ENCODE measurements around the gene CREBBP. TPM values are rescaled to one million over a fixed set of nuclear protein-coding genes. Genes with fewer than 3 reads are reported as not detected.

The CREBBP gene
- total RNA-seq, 1 donor from 2014 or later = 31.8 TPM

DNA sequence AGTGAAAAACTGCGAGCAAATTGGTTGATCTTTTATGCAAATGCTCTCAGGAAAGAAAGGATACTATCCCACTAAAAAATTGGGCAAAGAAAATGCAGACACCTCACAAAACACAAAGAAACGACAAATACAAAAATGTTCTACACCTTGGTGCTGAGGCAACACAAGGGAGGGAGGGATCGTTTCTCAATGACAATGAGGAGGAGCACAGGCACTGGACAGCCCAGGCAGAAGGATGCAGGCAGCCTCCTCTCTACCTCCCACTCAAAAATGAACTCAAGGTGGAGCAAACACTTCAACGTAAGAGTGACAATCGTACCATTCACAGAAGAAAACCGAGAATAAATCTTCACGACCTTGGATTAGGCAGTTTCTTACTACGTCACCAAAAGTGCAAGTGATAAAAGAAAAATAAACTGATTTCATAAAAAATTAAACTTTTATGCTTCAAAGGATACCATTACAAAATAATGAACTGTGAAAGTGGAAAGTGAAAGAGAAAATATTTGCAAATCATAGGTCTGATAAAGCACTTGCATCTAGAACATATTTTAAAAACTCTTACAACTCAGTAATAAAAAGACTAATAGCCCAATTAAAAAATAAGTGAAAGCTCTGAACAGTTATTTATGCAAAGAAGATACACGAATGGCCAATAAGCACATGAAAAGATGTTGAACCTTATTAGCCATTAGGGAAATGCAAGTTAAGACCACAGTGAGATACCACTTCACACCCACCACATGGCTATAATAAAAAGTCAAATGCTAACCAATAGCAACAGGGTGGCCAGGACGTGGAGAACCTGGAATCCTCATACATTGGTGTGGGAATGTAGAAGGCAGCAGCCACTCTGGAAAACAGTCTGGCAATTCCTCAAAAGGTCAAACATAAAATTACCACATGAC lies 82.4 kb downstream of the CREBBP start:
- DNase-seq (ENCODE audit: low spot score) = no peak

DNA sequence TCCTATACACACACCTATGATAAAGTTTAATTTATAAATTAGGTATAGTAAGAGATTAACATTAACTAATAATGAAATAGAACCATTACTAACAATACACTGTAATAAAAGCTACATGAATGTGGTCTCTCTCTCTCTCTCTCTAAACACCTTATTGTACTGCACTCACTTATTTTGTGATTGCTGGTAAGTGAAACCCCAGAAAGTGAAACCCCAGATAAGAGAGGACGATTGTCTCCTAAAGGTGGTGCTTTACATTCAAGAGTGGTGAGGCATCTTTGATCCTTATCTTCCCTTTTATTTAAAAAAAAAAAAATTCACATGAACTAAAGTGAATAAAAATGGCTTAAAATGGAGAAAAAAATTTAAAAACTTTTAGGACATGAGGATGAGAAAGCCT lies 83.0 kb downstream of the CREBBP start:
- no peak for DNase-seq (ENCODE audit: low spot score)

DNA sequence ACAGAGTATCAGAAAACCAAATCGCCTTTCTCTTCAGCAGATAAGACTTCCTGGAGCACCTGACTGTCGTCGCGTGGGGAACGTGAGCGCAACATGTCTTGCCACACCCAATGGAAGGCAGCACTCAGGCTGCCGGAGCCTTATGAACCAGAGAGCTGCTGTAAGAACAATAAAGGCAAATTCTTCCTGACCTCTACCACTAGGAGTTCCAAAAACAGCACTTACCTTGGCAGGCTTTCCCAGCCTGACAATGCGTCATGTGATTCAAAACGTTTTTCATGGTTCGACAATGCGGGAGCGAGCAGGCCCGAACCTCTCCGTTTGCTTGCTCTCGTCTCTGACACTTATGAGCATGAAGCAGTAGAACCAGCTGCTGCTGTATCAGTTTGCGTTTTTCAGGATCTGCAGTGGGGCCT lies 87.3 kb downstream of the CREBBP start:
- DNase-seq (ENCODE audit: low spot score) = no peak

DNA sequence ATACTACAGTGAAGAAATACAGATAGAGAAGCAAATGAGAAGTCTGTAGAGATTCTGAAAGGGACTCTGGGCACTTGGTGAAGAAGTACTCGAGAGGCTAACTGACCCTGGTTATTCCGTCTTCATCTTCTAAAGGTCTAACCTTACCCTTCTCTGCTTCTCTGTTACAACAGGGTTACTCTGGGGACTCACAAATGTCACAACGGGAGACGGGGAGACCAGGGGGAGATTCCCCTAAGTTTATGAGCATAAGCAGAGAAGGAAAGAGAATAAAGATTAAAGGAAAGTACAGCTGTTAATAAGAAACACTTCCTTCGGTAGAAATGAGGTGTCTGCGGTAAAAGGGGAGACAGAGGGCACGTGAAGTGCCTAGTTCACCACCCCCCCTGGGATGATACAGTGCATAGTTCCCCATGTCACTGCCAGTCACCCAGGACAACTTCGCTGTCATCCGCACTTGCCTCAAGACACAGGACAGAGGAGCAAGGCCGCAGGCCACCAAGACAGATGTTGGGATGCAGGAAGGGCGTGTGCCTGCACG lies 88.0 kb downstream of the CREBBP start:
- no peak for DNase-seq (ENCODE audit: low spot score)

DNA sequence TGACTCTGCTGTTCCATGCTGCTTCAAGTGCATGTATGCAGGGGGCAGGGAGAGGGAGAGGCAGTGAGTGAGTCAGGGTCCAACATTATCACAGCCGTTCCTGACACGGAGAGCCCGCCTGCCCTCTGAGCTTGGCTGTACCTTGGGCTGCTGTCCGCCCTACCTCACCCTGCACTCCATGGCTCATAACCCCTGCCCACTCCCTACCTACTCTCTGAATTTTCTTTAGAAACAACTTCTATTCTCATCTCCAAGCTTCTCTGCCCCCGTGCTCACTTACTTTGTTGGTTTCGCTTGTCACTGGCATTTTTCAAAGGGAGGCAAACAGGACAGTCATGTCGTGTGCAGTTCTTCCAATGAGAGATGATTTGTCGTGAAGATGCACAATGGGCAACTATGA lies 88.8 kb downstream of the CREBBP start:
- no peak for DNase-seq (ENCODE audit: low spot score)

DNA sequence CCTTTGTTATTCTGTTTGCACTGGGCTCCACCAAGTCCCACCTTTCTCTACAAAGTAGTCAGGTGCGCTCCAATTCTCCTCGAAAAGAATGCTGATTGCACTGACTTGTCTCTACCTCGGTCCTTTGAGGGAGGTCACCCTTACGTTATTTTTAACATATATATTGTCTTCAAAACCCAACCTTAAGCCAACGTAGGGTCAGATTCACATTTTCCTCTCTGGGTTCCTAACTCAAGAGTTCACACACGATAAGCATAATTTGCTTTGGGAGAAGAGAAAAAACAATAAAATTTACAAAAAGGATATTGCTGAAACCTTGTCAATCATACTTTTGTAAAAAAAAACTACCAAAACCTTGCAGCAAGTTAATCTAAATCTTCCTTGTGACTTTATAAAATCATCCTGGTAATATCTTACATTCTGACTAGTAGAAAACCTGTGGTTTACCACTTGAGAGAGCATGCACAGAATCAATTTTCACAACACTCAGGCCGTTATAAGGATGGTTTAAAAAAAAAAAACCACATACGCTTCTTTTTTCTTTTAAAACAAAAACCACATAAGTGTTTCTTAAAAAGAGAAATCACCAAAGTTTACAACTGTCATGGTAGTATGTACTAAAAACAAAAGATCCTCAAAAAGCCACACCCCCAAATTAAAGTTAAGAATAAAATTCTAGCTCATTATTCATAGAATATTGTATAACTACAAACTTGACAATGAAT lies 91.0 kb downstream of the CREBBP start:
- DNase-seq (ENCODE audit: low spot score) = no peak

DNA sequence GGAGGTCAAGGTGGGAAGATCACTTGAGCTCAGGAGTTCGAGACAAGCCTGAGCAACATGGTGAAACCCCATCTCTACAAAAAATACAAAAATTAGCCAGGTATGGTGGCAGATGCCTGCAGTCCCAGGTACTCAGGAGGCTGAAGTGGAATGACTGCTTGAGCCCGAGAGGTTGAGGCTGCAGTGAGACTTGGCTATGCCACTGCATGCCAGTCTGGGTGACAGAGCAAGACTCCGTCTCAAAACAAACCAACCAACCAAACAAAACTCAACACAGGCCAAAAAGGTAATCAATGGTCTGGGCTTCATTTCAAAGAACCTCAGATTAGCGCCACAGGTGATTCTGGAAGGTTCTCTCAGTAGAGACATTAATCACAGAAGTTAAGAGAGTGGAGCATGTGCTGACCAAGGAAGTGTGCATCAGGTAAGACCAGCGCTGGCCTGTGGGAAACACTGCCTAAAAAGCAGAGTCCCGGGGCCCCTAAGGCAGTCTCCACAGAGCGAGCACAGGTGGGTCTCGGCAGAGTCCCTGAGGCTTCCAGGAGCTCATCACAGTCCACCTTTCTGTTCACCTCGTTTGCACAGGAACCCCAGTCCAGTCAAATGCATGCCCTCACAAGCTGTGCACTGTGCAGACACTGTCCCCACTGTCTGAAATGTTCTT lies 91.7 kb downstream of the CREBBP start:
- no peak for DNase-seq (ENCODE audit: low spot score)

DNA sequence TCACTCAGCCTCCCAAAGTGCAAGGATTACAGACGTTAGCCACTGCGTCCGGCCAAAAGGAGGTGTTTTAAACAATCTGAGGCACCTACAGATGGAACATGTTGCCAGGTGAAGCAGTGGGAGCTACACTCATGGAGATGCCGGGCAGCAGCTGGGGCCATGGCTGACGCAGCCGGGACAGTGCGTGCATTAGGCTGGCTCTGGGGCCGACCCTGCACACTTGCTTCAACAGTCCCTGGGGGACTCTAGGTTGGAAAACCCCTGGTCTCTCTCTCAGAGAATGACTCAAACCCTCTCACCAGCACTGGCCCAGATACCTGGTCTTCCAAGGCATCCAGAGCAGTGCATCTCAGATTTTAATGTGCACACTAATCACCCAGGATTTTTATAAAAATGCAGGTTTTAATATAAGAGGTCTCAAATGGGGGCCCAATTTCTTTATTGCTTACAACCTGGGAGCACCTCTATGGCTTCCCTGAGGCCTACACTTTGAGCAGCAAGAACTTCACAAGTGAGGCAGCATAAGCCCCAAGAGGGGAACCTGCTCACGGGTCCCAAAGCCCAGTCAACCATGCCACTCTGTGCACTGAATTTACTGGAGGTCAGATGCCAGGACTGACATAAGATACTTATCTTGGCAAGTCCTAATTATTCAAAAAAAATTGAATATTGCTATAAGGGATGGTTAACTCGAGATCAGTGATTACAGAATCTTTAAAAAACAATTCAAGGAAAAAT lies 92.4 kb downstream of the CREBBP start:
- no peak for DNase-seq (ENCODE audit: low spot score)

DNA sequence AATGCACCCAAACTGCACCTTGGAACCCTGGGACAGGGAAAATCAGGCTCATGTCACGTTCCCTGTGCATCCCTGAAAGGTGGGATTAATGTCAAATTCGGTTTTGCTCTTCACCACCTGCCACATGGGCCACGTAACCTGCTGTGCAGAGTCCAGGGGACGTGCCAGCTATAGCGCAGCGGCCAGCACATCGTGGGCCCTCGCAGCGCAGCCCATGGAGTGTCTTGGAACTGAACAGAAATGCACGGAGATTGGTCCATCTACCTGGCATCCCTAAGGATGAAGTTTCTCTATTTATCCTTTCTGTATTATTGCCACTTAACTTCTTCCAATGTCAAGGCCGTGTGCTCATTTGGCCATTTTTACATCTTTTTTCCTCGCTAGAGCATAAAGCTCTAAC lies 95.1 kb downstream of the CREBBP start:
- DNase-seq (ENCODE audit: low spot score) = no peak

DNA sequence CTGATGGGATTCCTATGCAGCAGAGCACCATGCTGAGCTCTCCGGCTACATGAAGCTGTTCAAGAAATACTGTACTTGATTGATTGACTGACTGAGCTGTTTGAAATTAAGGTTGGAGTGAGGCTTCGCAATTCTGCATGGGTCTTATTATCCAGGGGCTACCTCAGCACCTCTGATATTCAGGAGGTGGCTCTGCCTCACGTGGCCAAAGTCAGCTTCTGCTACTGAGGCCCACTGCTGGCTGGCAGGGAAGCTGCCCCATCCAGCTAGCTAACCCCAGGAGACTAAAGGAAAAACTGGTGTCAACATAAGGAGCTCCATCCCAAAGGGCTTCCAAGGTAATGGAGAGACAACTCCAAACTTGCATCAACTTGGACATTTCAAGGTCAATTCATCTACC lies 97.0 kb downstream of the CREBBP start:
- no peak for DNase-seq (ENCODE audit: low spot score)

DNA sequence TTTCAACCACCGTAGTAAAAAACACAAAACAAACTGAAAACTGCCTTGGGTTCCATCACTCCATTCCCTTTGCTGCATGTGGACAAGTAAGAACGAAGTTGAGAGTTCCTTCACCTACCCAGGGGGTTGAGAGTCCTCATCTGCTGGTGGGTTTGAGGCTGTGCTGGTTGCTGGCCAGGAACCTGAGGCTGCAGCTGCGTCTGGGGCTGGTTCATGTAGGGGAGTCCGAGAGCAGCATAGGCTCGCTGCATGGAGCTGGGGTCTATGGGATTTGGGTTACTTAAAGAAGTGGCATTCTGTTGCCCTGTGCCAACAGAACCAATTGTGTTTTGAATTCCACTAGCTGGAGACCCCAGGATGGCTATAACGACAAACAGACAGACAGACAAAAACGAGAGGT lies 97.9 kb downstream of the CREBBP start:
- no peak for DNase-seq (ENCODE audit: low spot score)

DNA sequence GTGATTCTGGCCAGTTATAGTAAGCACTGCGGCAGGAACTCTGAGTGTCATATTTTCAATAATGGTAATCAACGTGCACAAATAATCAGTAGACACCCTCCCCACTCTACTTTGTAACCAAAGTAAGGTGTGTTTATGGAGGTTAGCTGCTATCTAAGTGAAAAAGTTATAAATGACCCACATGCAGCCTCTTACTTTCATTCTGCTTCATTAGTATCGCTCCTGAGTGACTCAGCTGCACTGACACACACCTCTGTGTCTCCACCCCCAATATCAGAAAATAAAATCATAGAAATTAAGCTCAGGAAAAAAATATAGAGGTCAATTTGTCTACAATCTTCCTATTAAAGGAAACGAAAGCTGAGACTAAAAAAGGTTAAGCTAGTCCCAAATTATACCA lies 99.1 kb downstream of the CREBBP start:
- no peak for DNase-seq (ENCODE audit: low spot score)

DNA sequence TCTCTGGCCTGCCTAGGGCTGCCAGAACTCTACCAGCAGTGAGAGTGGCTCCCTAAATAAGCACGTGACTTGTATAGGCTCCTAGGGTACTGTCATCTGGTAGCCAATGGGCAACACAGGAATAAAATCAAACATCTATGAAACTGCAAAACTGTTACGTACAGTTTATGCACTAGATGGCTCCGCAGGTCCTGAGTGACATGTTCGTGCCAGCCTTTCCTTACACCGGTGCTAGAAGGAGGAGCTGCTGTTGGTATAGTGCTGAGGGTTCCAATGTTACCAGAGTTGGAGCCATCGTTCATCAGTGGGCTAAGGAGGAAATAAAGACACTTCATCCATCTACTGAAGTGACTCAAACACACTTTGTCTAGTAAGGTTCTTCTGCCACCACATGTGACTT lies 99.9 kb downstream of the CREBBP start:
- no peak for DNase-seq (ENCODE audit: low spot score)

DNA sequence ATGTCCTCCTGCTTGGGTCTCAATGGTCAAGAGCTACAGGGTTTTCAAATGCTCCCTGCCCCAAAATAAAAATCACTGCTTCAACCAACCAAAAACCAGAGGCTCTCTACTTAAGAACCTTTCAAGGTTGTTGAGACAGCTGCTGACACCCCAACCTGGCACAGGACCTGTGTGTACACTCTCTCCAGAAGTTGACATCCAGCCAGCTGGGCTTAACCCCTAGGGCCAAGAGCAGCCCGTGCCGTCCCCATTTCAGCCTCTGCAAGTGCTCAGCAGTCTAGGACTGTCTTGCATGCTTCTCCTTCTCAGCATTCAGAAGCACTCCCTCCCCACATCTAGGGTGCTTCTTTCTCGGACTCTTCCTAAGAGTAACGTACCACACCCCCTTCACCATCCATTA lies 104.2 kb downstream of the CREBBP start:
- DNase-seq (ENCODE audit: low spot score) = no peak

DNA sequence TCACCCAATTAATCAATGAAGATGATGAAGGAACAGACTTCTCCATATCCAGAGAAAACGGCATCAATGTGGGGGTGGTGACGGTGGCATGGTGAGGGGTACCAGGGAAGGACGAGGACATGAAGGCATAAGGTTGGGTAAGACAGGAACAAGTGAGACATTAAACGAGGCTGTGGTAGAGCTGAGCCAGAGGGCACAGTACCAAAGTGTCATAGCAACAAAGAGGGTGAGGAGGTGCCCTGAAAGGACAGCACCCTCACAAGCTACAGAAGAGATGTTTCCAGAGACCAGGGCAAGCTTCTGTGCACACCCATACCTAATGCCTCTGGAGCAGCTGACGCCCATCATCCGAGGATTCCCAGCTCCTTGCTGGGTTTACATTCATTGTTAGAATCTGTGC lies 105.7 kb downstream of the CREBBP start:
- DNase-seq (ENCODE audit: low spot score) = no peak

DNA sequence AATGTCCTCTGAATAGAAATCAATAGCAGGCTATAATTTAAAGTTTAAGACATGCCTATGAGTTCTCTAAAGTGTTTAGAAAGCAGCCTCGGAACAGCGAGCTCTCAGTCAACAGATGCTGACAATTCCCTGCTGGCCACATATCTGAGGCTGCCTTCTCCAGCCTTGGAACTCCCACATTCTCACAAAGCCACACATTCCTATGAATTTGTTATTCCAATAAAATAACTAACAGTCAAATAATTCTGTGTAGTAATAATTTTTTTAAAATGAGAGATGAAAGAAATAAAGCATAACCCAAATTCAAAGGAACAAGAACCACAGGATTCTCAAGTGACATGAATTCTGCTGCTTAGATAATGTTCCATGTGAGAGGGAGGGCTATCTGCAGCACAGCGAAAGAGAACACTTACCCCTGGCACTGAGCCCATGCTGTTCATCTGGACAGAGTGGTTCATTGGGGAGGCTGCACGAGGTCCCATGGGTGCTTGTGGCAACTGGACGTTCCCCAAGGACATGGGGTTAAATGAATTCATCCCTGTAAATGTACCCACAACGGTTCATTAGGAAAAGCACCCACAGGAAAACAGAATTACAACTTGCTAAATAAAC lies 106.3 kb downstream of the CREBBP start:
- no peak for DNase-seq (ENCODE audit: low spot score)

DNA sequence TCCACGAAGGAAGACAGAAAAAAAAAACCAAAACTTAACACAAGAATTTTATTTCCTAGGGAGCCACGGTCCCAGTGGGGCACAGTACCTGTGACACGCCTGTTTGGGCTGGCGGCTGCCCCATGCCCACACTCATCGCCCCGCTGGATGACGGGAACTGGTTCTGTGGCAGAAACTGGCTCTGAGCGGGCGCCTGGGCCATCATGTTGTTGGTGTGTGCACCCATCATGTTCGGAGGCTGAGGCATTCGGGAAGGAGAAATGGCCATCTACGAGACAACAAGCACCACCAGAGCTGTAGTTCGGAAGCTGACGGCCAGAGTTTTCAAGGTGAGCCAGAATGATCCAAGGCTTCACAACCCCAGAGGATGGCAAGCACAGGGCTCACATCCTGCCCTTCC lies 106.8 kb downstream of the CREBBP start:
- DNase-seq (ENCODE audit: low spot score) = no peak

DNA sequence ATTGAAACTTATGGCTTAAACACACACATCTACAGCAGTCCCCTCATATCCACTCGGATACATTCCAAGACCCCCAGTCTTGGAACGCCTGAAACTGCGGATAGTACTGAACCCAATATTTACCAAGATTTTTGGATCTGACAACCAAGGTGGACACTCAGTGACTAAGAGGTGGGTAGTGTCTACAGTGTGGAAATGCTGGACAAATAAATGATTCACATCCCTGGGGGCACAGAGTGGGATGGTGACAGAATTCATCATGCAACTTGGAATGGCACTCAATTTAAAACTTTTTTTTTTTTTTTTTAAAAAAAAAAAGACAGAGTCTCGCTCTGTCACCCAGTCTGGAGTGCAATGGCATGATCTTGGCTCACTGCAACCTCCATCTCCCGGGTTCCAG lies 109.0 kb downstream of the CREBBP start:
- DNase-seq (ENCODE audit: low spot score) = no peak

DNA sequence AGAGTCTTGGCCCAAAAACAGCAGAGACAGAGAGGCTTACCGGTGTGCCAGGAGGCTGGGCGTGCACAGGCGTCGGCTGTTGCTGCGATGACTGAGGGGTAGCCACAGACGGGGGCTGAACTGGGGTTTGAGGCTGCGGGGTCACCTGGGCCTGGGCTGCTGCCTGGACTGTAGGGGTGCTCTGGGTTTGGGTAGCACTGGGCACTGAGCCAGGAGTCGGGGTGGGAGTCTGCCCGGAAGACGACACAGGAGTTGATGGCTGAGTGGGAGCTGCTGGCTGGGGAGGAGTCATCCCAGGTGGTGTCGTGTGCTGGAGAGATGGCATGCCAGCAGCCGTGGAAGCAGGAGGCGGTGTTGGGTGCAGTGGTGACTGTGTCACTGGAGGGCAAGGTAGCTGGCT lies 110.0 kb downstream of the CREBBP start:
- DNase-seq (ENCODE audit: low spot score) = no peak

DNA sequence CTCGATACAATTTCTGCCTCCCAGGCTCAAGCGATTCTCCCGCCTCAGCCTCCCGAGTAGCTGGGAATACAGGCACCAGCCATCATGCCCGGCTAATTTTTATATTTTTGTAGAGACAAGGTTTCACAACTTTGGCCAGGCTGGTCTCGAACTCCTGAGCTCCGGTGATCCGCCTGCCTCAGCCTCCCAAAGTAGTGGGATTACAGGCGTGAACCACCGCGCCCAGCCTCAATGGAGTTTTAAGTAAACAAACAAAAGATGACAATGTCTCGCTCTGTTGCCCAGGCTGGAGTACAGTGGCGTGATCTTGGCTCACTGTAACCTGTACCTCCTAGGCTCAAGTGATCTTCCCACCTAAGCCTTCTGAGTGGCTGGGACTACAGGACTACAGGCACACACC lies 110.6 kb downstream of the CREBBP start:
- DNase-seq (ENCODE audit: low spot score) = no peak

DNA sequence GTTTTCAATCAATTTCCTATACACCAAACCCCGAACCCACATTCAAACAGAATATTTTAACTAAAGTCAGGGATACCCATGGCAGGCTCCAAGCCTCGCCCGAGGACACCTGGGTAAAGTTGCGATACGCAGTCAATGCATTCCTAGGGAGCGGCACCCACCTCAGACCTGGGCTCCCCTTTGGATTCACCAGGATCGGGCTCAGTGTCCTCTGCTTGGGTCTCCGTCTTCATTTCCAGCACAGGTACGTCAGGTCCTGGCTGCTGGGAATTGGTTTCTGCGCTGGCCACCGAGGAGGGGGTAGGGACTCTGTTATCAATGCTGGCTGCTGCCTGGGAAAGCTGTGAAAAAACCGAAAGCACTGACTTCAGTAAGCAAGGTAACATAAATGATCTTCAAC lies 111.5 kb downstream of the CREBBP start:
- no peak for DNase-seq (ENCODE audit: low spot score)

Data from umbilical cord (tissue), 2 donors.